Panc1 (cell line): ENCODE results near the gene EXOC7. TPM values are rescaled to one million over a fixed set of nuclear protein-coding genes. Genes with fewer than 3 reads are reported as not detected.

Experiments
- ATAC-seq: fragments of 200-7000 bp; cut with Tn5 transposase; 2 replicates; pipeline ENCODE4 v1.9.1; 2020; ENCODE audit warnings: mild to moderate bottlenecking, moderate library complexity
- BruUV-seq: library from RNA; stranded (reverse); fragments of 400-500 nt; replicated peaks from 2 replicates; lab custom pipeline; 2021; lab: Mats Ljungman, UMichigan
- CTCF ChIA-PET: fragments of 300-600 bp; sonication (Branson Sonifier 250); formaldehyde crosslinking; loops from one replicate; lab custom pipeline; 2022; ENCODE audit warnings: antibody characterized with exemption; lab: Charles Lee
- POLR2A ChIA-PET: fragments of 300-600 bp; sonication (Branson Sonifier 250); formaldehyde crosslinking; loops from one replicate; lab custom pipeline; 2022; ENCODE audit warnings: antibody characterized with exemption; lab: Charles Lee
- DNase-seq: peaks from one replicate; pipeline ENCODE4 v3.0.0-alpha.2; 2010; ENCODE audit warnings: low read depth, low spot score
- H3K27ac ChIP-seq: 2 replicates; pipeline ENCODE4 v1.5.1; 2011; ENCODE audit warnings: mild to moderate bottlenecking, low read length, inconsistent platforms
- H3K27me3 ChIP-seq: fragments of 200-500 bp; sonication (Bioruptor generic); 2 replicates; pipeline ENCODE4 v1.6.0; 2014; ENCODE audit warnings: low read length, inconsistent platforms; ENCODE audit not compliant: control insufficient read depth, insufficient read depth
- H3K36me3 ChIP-seq: fragments of 200-500 bp; sonication (Bioruptor generic); 2 replicates; pipeline ENCODE4 v1.5.1; 2014; ENCODE audit warnings: inconsistent platforms, mild to moderate bottlenecking, low read length, moderate library complexity; ENCODE audit not compliant: control insufficient read depth, insufficient read depth
- H3K4me1 ChIP-seq: 2 replicates; pipeline ENCODE4 v1.5.1; 2011; ENCODE audit warnings: inconsistent platforms, mild to moderate bottlenecking, low read length, moderate library complexity; ENCODE audit not compliant: control insufficient read depth, insufficient read depth
- H3K4me3 ChIP-seq, 2 experiments: 2 replicates each; pipeline ENCODE4 v1.5.1; 2011 to 2012; ENCODE audit warnings: low read depth in 2 of 2, low read length in 2 of 2, mild to moderate bottlenecking in 2 of 2, inconsistent platforms in 1 of 2, moderate library complexity in 1 of 2
- H3K9me3 ChIP-seq: fragments of 200-500 bp; sonication (Bioruptor generic); 2 replicates; pipeline ENCODE4 v1.5.1; 2014; ENCODE audit warnings: low read depth, mild to moderate bottlenecking, inconsistent platforms, low read length, moderate library complexity; ENCODE audit not compliant: control insufficient read depth, insufficient read depth
- POLR2AphosphoS5 ChIP-seq: IDR thresholded peaks from 2 replicates; pipeline ENCODE4 v1.6.1; 2012; ENCODE audit warnings: mild to moderate bottlenecking, low read depth, low read length, moderate library complexity
- SIN3A ChIP-seq: IDR thresholded peaks from 2 replicates; pipeline ENCODE4 v1.6.1; 2012; ENCODE audit warnings: low read depth, mild to moderate bottlenecking, low read length, moderate library complexity, borderline replicate concordance; ENCODE audit not compliant: insufficient read depth
- TCF7L2 ChIP-seq: IDR thresholded peaks from 2 replicates; pipeline ENCODE4 v1.6.1; 2011; ENCODE audit warnings: mild to moderate bottlenecking, low read depth, low read length, inconsistent platforms
- in situ Hi-C: cut with HindIII; loops from 2 replicates; pipeline ENCODE4 v1.10.0; 2016; ENCODE audit warnings: low sequenced_read_pairs, low pct_unique_long_range_greater_than_20kb
- intact Hi-C: fragments of 100-400 bp; cut with micrococcal nuclease; formaldehyde crosslinking; loops from one replicate; pipeline ENCODE4 v1.10.0; 2022; ENCODE audit not compliant: unreplicated experiment
- total RNA-seq: library from RNA; stranded (reverse); gene quantifications from one replicate; pipeline ENCODE4 v1.2.1, GENCODE V29; 2021; ENCODE audit not compliant: unreplicated experiment
- TF ChIP-seq, protein P1 (sequence below), 2 experiments: IDR thresholded peaks; 2 replicates each; pipeline ENCODE4 v1.6.1; 2011 to 2012; ENCODE audit warnings: low read depth in 2 of 2, control low read depth in 1 of 2, low read length in 1 of 2, mild to moderate bottlenecking in 1 of 2, moderate library complexity in 1 of 2; ENCODE audit not compliant: insufficient read depth in 1 of 2
- TF ChIP-seq, protein P2 (sequence below): fragments of 450-650 bp; IDR thresholded peaks from 2 replicates; pipeline ENCODE4 v1.5.1; 2017; ENCODE audit warnings: mild to moderate bottlenecking

The EXOC7 gene
- total RNA-seq, 1 experiment from 2014 or later, result 190 TPM

DNA sequence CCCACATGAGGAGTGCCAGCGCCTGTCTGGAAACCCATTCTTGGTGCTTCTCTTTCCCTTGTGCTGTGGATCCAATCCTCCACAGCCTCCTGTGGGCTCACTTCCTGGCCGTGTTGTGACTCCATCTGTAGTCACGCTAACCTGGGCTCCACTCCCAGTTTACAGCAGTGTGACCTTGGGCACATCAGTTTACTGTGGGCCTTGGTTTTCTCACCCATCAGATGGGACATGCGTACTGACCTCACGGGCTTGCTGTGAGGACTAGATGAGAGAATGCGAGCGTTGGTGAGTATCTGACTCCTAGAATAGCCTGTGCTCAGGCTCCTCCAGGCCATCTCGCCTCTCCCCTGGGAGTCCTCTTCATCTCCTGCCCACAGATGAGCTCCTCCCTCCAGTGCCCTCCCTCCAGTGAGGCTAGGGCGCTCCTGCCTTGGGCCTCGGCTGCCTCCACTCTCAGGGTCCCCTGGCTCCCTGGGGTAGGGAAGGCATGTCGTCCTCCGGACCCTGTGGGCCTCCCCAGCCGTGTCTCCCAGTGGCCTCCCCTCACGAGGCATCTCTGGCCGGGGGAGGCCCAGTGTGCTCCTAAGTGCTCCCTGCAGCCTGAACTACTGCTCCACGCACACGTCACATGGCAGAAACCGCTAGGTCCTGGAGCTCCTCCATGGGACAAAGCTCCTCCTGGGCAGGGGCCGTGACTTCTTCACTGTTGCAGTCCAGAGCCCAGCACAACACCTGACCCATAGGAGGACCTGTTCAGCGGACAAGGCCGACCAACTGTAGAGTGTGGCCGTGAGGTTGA is 42.7 kb upstream of the EXOC7 start:
- BruUV-seq, result no TSS peak
- H3K9me3 ChIP-seq, result no peaks in the 10 kb centered on the region
- ChIA-PET POLR2A (no interaction called here), CTCF (no interaction called here)
- intact Hi-C loops, result no loop called here
- in situ Hi-C loops, result no loop called here
- no peak overlapping the region for H3K27ac ChIP-seq
- no peaks in the 10 kb centered on the region for H3K27me3 ChIP-seq
- DNase-seq, result no peak
- TF ChIP-seq SIN3A (no peak), TCF7L2 (no peak), POLR2AphosphoS5 (no peak)
- TF ChIP-seq, protein P1, sequence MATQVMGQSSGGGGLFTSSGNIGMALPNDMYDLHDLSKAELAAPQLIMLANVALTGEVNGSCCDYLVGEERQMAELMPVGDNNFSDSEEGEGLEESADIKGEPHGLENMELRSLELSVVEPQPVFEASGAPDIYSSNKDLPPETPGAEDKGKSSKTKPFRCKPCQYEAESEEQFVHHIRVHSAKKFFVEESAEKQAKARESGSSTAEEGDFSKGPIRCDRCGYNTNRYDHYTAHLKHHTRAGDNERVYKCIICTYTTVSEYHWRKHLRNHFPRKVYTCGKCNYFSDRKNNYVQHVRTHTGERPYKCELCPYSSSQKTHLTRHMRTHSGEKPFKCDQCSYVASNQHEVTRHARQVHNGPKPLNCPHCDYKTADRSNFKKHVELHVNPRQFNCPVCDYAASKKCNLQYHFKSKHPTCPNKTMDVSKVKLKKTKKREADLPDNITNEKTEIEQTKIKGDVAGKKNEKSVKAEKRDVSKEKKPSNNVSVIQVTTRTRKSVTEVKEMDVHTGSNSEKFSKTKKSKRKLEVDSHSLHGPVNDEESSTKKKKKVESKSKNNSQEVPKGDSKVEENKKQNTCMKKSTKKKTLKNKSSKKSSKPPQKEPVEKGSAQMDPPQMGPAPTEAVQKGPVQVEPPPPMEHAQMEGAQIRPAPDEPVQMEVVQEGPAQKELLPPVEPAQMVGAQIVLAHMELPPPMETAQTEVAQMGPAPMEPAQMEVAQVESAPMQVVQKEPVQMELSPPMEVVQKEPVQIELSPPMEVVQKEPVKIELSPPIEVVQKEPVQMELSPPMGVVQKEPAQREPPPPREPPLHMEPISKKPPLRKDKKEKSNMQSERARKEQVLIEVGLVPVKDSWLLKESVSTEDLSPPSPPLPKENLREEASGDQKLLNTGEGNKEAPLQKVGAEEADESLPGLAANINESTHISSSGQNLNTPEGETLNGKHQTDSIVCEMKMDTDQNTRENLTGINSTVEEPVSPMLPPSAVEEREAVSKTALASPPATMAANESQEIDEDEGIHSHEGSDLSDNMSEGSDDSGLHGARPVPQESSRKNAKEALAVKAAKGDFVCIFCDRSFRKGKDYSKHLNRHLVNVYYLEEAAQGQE (IDR thresholded peaks at IDR 0.05; ENCODE audit: insufficient read depth in 1 of 2, low read depth in 2 of 2, low read length in 1 of 2), result no peak
- TF ChIP-seq, protein P2, sequence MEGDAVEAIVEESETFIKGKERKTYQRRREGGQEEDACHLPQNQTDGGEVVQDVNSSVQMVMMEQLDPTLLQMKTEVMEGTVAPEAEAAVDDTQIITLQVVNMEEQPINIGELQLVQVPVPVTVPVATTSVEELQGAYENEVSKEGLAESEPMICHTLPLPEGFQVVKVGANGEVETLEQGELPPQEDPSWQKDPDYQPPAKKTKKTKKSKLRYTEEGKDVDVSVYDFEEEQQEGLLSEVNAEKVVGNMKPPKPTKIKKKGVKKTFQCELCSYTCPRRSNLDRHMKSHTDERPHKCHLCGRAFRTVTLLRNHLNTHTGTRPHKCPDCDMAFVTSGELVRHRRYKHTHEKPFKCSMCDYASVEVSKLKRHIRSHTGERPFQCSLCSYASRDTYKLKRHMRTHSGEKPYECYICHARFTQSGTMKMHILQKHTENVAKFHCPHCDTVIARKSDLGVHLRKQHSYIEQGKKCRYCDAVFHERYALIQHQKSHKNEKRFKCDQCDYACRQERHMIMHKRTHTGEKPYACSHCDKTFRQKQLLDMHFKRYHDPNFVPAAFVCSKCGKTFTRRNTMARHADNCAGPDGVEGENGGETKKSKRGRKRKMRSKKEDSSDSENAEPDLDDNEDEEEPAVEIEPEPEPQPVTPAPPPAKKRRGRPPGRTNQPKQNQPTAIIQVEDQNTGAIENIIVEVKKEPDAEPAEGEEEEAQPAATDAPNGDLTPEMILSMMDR, result no peak
- ATAC-seq, result no peak
- no peaks in the 10 kb centered on the region for H3K36me3 ChIP-seq
- no peak overlapping the region for H3K4me3 ChIP-seq
- H3K4me1 ChIP-seq, result peaks cover 5% of the 10 kb centered on the region

DNA sequence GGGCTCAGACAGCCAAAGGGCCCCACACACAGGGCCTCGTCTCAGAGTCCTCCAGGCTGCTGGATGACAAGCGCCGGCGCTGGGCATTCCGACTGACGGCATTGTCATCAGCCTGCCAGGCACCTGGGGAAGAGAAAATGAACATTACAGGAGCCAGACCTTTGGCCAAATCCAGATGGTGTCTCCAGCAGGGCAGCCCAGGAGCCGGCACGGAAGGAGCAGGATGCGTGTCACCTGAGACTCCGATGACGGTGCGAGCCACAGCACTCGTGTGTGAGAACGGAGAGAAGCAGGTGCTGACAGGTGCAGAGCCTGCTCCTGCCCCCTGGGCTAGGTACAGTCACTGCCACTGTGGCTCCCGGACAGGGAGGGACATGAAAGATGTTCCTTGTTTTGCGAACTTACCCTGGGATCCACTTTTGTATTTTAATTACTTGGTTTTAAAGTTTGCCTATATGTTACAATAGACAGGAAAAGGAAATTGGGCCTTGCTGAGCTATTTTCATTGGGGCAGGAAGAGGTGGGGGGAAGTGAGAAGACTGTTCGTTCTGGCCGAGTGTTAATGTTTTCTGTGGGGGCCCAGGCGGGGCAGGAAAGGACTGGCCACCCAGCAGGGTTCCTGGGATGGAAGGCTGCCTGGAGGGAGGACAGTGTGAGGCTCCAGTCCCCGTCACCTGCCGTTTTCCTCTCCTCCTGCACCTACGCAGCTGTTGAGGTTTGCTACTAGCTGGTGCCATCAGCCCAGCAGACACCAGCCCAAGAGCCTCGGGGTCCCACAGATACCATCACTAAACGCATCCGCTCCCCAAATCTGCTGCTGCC is 41.9 kb upstream of the EXOC7 start:
- Histone ChIP-seq H3K36me3 (no peaks in the 10 kb centered on the region), H3K9me3 (no peaks in the 10 kb centered on the region), H3K27ac (no peak overlapping the region), H3K4me1 (peaks cover 8% of the 10 kb centered on the region), H3K4me3 (no peak overlapping the region), H3K27me3 (no peaks in the 10 kb centered on the region)
- intact Hi-C loops, result no loop called here
- ATAC-seq, result no peak
- ChIA-PET CTCF (no interaction called here), POLR2A (no interaction called here)
- DNase-seq, result no peak
- TF ChIP-seq, protein P1 (IDR thresholded peaks at IDR 0.05; ENCODE audit: insufficient read depth in 1 of 2, low read depth in 2 of 2, low read length in 1 of 2), result no peak
- TF ChIP-seq SIN3A, result no peak
- TF ChIP-seq POLR2AphosphoS5, result no peak
- TF ChIP-seq, protein P2, result no peak
- no peak for TF ChIP-seq TCF7L2
- no TSS peak for BruUV-seq
- in situ Hi-C loops, result no loop called here
